Activated CD4-positive, alpha-beta T cell treated with anti-CD3 and anti-CD28 coated beads, Interleukin-2, amount 50 U/mL, for 48 hours (primary cell): Measurements from ENCODE around the gene DHRS11.

Experiments
- DNase-seq, 2 experiments: peaks; one replicate each; pipeline ENCODE4 v3.0.0-alpha.2; 2020

DHRS11 gene, protein sequence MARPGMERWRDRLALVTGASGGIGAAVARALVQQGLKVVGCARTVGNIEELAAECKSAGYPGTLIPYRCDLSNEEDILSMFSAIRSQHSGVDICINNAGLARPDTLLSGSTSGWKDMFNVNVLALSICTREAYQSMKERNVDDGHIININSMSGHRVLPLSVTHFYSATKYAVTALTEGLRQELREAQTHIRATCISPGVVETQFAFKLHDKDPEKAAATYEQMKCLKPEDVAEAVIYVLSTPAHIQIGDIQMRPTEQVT

GRCh38 chr17:36591434-36592315 lies at the start of gene DHRS11:
TSS of gene DHRS11 (plus strand) at chr17:36591879. CDS start at chr17:36592010, 131 bp downstream.
- peak; percentile 85 to 88 for DNase-seq

GRCh38 chr17:36542755-36543154 lies 48.9 kb upstream of the DHRS11 start:
- DNase-seq, result no peak

DNA sequence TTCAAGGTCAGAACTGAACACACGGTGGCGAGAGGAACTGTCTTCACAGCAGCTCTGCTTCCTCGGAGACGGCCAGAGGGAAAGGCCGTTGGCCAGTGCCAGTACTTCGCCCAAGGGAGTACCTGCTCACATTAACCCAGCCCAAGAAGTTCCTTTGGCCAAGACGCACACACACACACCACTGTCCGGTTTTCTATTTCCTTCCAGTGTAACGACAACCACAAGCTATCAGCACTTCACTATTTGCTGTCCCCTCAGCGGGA lies 47.7 kb upstream of the DHRS11 start:
- DNase-seq, result peak in 1 of 2 experiments; percentile 29

- DNase-seq, result peak; percentile 93 to 95
These were observed 47.2 kb upstream of the DHRS11 start, which contains the start of gene GGNBP2 for GRCh38 chr17:36544307-36545076. TSS of gene GGNBP2 (plus strand) at chr17:36544919. CDS start at chr17:36545725, 806 bp downstream.

DNA sequence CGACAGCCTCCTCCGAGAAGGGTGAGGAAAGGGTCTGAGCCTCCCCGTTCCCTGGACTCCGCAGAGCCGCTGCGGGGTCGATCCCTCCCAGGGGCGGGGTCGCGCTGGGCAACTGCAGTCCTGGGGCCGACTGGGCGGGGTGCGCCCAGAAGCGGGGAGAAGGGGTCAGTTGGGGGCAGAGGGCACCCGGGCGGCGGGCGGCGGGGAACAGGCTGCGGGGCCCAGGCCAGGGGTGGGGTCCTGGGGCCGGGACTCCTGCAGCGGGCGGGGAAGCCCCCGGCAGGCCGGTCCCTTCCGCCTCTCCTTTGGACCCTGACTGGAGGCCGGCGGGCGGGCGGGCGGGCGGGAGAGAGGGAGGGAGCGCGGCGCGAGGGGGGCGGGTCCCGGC lies 46.6 kb upstream of the DHRS11 start:
- DNase-seq, result no peak

- peak; percentile 94 to 96 for DNase-seq
These were observed 45.9 kb upstream of the DHRS11 start for GRCh38 chr17:36545465-36546417.

- DNase-seq, result no peak
These were observed 45.1 kb upstream of the DHRS11 start for GRCh38 chr17:36546418-36547093.

DNA sequence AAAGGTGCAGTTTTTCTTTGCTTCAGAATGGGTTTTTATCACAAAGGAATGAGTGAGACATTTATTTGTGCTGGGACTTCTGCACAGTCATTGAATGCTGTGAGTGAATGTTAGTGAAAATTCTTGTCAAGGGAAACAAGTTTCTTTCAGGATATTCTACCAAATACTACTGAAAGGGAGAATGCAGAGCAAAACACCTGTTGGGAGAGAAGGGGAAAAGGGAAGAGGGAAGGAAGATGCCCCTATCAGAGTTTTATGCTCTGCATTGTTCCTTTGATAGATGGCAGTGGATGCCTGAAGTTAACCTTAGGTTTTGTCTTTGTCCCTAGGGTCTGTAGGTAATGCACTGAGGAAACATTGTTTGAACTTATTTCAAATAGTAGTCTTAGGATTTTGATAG lies 43.9 kb upstream of the DHRS11 start:
- DNase-seq, result no peak

DNA sequence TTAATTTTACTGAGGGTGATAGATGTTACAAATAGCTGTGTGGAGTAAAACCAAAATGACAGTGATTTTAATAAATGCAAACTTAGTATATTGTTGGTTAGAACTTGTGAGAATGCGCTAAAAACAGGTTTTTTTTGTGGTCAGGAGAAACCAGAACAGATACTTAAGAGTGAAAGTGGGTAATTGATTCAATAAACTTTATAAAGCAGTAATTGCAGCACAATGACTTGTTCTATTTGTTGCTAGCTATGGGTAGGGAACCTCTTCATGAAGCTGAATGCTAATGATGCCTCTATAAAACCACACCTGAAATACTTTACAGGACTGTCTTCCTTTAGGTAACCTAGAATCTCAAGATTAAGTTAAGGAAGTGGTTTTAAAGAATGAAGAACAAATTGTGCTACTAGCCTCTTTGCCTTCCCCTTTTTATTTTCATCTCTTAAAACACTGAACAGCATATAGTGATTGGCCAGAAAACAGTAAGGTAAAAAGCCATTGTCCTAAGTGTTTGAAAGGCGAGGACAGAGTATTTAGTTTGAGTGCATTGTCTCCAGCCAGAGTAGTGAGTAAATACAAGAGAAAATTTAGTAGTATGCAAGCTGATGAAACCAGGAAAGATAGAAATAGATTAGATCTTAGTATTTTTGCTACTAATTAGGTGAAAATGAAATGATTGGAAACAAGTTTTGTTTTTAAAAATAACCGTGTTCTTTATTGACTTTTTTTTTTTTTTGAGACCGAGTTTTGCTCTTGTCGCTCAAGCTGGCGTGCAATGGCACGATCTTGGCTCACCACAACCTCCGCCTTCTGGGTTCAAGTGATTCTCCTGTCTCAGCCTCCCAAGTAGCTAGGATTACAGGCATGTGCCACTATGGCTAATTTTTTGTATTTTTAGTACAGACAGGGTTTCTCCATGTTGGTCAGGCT lies 40.9 kb upstream of the DHRS11 start:
- DNase-seq, result no peak

DNA sequence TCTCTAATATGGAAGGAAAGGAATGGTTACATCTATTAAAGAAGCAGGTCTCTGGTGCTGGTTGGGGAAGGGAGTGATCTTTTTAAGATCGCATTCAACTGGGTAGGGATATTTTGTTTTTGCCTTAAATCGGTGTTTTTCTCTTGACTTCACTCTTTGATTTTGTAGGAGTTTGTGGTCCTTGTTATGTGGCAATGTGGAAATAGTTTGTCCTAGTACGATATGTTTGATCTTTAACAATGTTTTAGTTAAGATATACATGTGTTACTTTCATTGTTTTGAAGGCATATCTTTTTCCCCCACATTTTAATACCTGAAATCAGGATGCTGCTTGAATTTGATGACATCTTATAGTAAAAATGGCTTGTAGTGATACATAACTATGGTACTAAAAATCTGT lies 38.2 kb upstream of the DHRS11 start:
- no peak for DNase-seq

DNA sequence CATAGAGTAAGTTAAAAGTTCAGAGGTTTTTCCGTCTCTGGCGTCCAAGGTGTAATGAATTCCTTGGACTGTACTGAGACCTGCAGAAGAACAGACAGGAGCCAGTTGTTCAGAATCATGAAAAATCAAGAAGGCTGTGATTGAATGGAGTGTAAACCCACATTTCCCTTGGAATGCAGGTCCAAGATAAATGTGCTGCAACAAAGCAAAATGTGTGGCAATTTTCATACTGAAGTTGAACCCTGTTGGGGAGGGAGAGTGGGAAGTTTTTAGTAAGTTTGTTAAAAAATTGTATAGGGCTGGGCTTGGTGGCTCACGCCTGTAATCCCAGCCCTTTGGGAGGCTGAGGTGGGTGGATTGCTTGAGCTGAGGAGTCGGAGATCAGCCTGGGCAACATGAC lies 25.6 kb upstream of the DHRS11 start:
- no peak for DNase-seq

- DNase-seq, result no peak
These were observed 16.7 kb upstream of the DHRS11 start for GRCh38 chr17:36575028-36575427.

- no peak for DNase-seq
These were observed 14.9 kb upstream of the DHRS11 start for GRCh38 chr17:36576793-36577192.

DNA sequence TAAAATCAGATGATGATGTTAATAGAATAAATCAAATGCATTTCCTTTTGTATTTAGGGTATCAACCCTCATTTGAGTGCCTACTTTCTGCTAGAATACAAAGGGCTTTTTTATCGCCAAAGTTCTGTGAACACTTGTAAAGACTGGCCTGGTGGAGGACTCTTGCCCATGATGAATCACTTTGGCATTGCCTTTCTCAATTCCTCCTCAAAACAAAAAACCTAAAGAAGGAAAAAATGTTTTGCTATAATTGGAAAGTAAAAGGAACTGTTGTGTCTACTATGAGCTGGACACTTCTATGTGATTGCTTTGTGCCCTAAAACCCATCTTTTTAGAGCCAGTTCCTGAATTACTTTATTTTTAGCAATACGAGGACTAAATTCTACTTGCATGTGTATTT lies 13.0 kb upstream of the DHRS11 start:
- no peak for DNase-seq

- DNase-seq, result no peak
These were observed 7.9 kb upstream of the DHRS11 start for GRCh38 chr17:36583787-36584186.

DNA sequence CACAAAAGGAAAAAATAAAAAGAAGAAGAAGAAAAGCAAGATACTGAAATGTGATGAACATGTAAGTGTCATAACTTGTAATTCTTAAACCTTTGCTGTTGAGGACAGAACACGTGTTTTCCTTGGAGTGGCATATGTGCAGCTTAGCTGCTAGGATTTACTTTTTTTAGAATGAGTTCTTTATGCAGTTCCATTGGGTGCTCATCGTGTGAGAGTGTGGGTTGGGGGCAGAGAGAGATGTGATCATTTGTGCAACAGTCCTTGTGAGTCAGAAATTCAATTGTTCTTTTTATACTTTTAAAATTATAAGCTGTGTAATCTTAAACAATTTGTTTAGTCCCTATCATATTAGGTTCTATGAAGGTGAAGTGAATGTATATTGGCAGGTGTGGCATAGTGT lies 5.5 kb upstream of the DHRS11 start:
- no peak for DNase-seq

DNA sequence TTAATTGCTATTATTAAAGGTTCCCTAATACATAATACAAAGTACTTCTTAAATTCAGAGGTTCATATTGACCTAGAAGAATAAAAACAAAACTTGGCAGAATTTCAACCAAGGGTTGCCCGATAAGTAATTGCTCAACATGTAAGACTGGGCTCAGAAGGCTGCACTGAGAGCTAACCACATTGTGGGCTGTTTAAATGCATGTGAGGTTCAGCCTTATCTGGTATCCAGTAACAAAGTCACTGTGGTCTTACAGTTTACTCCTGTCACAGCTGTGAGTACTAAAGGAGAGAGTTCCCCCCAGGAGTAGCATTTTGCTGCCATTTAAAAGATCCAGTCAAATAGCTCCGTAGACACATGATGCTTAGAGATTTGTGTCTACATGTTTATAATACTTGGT lies 1.6 kb upstream of the DHRS11 start:
- DNase-seq, result no peak

- peak; percentile 21 to 36 for DNase-seq
These were observed 637 bp downstream of the DHRS11 start for GRCh38 chr17:36592316-36592715.

GRCh38 chr17:36592716-36593321 lies 1.1 kb downstream of the DHRS11 start:
- DNase-seq, result no peak

- DNase-seq, result no peak
These were observed 2.1 kb downstream of the DHRS11 start for GRCh38 chr17:36593656-36594316.
